ENCODE results near the gene CLEC2L.

GRCh38 chr7:139566075-139566474 is 42.6 kb downstream of the CLEC2L start:
- TF ChIP-seq CTCF (conservative IDR thresholded peaks at IDR 0.05): no peak
- no peak for TF ChIP-seq EZH2 (IDR thresholded peaks at IDR 0.05; ENCODE audit: low read depth)

All from PC-9 (cell line).